PC-3 (cell line): Measurements from ENCODE around the gene FLNB.

Source experiments
- CTCF ChIP-seq: fragments of 300-600 bp; sonication (generic); conservative IDR thresholded peaks from 2 replicates; pipeline ENCODE4 v1.5.1; 2017; ENCODE audit warnings: antibody characterized with exemption, low read depth, mild to moderate bottlenecking, low read length
- EZH2 ChIP-seq: fragments of 300-600 bp; sonication (generic); IDR thresholded peaks from one replicate; pipeline ENCODE4 v1.6.1; 2017; ENCODE audit warnings: antibody characterized with exemption, mild to moderate bottlenecking, low read length; ENCODE audit not compliant: unreplicated experiment

- TF ChIP-seq CTCF (no peak), EZH2 (no peak)
Measured at GRCh38 chr3:57958642-57959422, 49.4 kb upstream of the FLNB start.
